AG04449 (cell line): ENCODE results near the gene SNTG2.

Source experiments
- CTCF ChIA-PET: fragments of 350-600 bp; formaldehyde crosslinking; extraction: SDS; loops from one replicate; lab custom pipeline; 2021; ENCODE audit warnings: antibody characterized with exemption; lab: Yijun Ruan, JAX
- POLR2A ChIA-PET: fragments of 400-600, 350-600 bp; formaldehyde crosslinking; extraction: SDS; loops from one replicate; lab custom pipeline; 2020; ENCODE audit warnings: antibody characterized with exemption, inconsistent platforms; lab: Yijun Ruan, JAX
- DNase-seq: peaks from one replicate; pipeline ENCODE4 v3.0.0-alpha.2; 2010; ENCODE audit warnings: low read depth, low spot score
- H3K4me3 ChIP-seq: 2 replicates; pipeline ENCODE4 v1.5.1; 2011; ENCODE audit warnings: low read depth, mild to moderate bottlenecking, control low read depth, low read length
- CTCF ChIP-seq: IDR thresholded peaks from one replicate; pipeline ENCODE4 v1.5.1; 2011; ENCODE audit warnings: mild to moderate bottlenecking, moderate library complexity, low read length, control low read depth, inconsistent platforms; ENCODE audit not compliant: insufficient read depth; ENCODE audit errors: missing control alignments

Gene SNTG2

GRCh38 chr2:1055014-1055595 is 104.5 kb downstream of the SNTG2 start:
- TF ChIP-seq CTCF, result no peak
- peak; percentile 70 for DNase-seq
- ChIA-PET CTCF (no interaction called here), POLR2A (no interaction called here)
- H3K4me3 ChIP-seq, result peak overlapping the region; percentile 4; the same call in 1 of the 2 replicates

DNA sequence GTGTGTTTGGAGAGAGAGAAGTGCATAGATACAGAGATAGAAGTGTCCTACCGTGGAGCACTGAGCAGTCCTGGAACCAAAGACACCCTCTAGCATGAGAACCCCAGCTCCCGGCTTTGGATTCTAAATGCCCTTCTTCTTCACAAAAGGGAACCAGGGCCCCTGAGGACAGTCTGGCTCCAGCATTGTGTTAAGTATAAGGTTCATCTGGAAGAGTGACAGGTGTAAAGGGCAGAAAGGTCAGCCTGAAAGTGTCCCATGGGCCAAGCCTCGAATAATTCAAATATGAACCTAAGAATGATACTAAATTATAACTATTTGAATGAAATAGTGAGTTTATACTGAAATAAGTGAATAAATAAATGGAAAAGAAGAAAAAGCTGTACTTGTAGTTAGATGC is 109.7 kb downstream of the SNTG2 start:
- TF ChIP-seq CTCF, result no peak
- H3K4me3 ChIP-seq, result no peak overlapping the region
- DNase-seq, result no peak
- ChIA-PET POLR2A (no interaction called here), CTCF (interaction anchor here (3.3 kb wide), 1 partner anchor 9 kb away, joined by 8 read pairs; no protein-coding TSS in a partner anchor)

GRCh38 chr2:1060987-1061386 is 110.3 kb downstream of the SNTG2 start:
- no peak for TF ChIP-seq CTCF
- ChIA-PET POLR2A (no interaction called here), CTCF (interaction anchor here (3.3 kb wide), 1 partner anchor 9 kb away, joined by 8 read pairs; no protein-coding TSS in a partner anchor)
- no peak for DNase-seq
- no peak overlapping the region for H3K4me3 ChIP-seq

- TF ChIP-seq CTCF, result no peak
- POLR2A ChIA-PET, result interaction anchor here (0.6 kb wide), 1 partner anchor 119 kb away, joined by 3 read pairs; no protein-coding TSS in a partner anchor
- no peak for DNase-seq
- H3K4me3 ChIP-seq, result no peak overlapping the region
- CTCF ChIA-PET, result no interaction called here
These were observed 117.6 kb downstream of the SNTG2 start for GRCh38 chr2:1068241-1068640.

DNA sequence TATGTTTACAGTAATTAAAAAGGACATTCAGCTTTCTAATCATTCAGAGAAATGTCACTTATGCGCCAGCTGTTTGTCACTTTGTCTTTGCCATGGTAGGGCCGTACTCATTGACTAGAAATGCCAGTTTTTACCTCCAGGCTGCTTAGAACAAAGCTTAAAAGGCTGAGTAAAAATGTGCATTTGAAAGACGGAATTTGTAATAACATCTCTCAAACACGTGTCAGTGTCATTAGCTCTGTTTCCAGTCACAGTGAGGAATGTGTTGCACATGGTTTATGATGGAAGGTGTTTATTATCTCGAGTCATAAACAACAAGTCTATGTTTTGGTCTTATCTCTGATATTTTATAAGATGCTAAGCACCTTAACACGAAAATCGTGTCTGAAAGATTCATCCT is 118.2 kb downstream of the SNTG2 start:
- TF ChIP-seq CTCF, result no peak
- ChIA-PET POLR2A (interaction anchor here (0.6 kb wide), 1 partner anchor 120 kb away, joined by 3 read pairs; no protein-coding TSS in a partner anchor), CTCF (no interaction called here)
- no peak overlapping the region for H3K4me3 ChIP-seq
- DNase-seq, result no peak

- CTCF ChIA-PET, result interaction anchor here (0.9 to 1.0 kb wide), 2 partner anchors 11 to 19 kb away, joined by 3 read pairs; no protein-coding TSS in a partner anchor
- H3K4me3 ChIP-seq, result no peak overlapping the region
- POLR2A ChIA-PET, result interaction anchor here (0.6 kb wide), 1 partner anchor 293 kb away, joined by 3 read pairs; no protein-coding TSS in a partner anchor
- no peak for DNase-seq
- TF ChIP-seq CTCF, result no peak
These were observed 119.2 kb downstream of the SNTG2 start for GRCh38 chr2:1069847-1070246.
